Fibroblast of pulmonary artery (primary cell): ENCODE data around the gene ARHGAP1.

Experiments
- DNase-seq: peaks from one replicate; pipeline ENCODE4 v3.0.0-alpha.2; 2010; ENCODE audit warnings: low read depth
- H3K4me3 ChIP-seq: replicated peaks from 2 replicates; pipeline ENCODE4 v1.5.1; 2011; ENCODE audit warnings: low read depth, mild to moderate bottlenecking, control low read depth, low read length, moderate library complexity
- CTCF ChIP-seq: IDR thresholded peaks from 2 replicates; pipeline ENCODE4 v1.5.1; 2011; ENCODE audit warnings: mild to moderate bottlenecking, control low read depth, low read length, inconsistent platforms; ENCODE audit errors: missing control alignments

The ARHGAP1 gene

GRCh38 chr11:46631676-46632075 is 68.7 kb downstream of the ARHGAP1 start:
- H3K4me3 ChIP-seq, result no peak overlapping the region
- no peak for TF ChIP-seq CTCF
- DNase-seq, result no peak

- no peak for DNase-seq
- TF ChIP-seq CTCF, result no peak
- H3K4me3 ChIP-seq, result no peak overlapping the region
Measured at GRCh38 chr11:46630237-46630636, 70.2 kb downstream of the ARHGAP1 start.

GRCh38 chr11:46628961-46629360 is 71.5 kb downstream of the ARHGAP1 start:
- no peak for TF ChIP-seq CTCF
- H3K4me3 ChIP-seq, result no peak overlapping the region
- no peak for DNase-seq
